ENCODE measurements around the gene C22orf23.
"Not testable (repeated sequence)": the region's sequence is repeated elsewhere in the genome, so short reads cannot be mapped to it uniquely, and the experiment has no call there.

C22orf23 gene

DNA sequence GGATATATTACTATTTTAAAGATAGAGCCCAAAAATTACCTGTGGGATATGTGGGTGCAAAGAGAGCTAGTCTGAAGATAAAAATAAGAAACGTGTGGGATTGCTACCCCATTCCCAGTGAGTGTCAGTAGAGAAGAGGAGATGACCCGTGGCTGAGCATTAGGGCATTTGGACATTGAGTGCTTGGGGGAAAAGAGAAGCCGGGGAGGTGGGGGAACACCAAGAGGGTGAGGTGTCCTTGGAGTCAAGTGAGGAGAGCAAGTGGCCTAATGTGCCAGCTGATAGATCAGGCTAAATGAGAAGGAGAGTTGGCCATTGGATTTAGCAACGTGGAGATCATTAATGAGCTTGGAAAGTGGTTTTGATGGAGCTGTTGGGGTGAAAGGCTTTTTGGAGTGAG is 1.3 kb upstream of the C22orf23 start:
- DNase-seq (ENCODE audit: low spot score) = no peak

DNA sequence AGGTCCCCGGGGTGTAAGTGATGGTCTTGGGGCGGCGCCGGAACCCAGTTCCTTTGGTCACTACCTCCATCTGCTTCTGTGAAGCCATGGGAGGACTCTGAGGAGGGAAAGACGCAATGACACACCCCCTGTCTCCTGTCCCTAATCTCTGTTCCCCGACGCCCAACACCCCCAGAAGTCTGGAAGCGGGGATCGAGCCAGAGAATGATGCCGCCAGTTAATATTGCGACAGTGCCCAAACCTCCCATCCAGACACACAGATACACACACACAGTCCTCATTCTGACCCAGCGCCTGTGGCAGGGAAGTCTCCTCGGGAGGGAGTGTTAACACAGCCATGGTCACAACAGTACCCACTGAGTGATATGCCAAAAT is 352 bp downstream of the C22orf23 start:
- peak; percentile 48 for DNase-seq (ENCODE audit: low spot score)

- DNase-seq (ENCODE audit: low spot score) = not testable (repeated sequence)
These were observed 772 bp downstream of the C22orf23 start for GRCh38 chr22:37952629-37953028.

DNA sequence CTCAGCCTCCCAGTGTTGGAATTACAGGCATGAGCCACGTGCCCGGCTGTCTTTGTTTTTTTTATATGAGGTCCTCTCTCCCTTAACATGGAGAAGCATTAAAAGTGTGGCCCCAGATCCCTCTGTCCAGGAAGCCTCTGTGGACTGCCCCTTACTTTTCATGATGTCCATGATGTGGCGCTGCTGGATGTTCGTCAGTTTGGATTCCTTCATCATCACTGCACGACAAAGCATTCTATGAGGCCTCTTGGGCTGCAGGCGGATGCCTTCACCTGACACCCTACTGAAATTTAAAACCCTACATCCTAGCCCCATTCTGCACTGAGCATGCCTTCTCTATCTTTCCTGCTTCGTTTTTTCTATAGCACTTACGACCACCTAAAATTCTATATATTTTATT is 2.1 kb downstream of the C22orf23 start:
- DNase-seq (ENCODE audit: low spot score) = no peak

- DNase-seq (ENCODE audit: low spot score) = not testable (repeated sequence)
These were observed 6.1 kb downstream of the C22orf23 start for GRCh38 chr22:37947142-37947795.

- not testable (repeated sequence) for DNase-seq (ENCODE audit: low spot score)
These were observed 9.0 kb downstream of the C22orf23 start for GRCh38 chr22:37944423-37944822.

GRCh38 chr22:37943825-37944198 is 9.6 kb downstream of the C22orf23 start:
- DNase-seq (ENCODE audit: low spot score) = no peak

DNA sequence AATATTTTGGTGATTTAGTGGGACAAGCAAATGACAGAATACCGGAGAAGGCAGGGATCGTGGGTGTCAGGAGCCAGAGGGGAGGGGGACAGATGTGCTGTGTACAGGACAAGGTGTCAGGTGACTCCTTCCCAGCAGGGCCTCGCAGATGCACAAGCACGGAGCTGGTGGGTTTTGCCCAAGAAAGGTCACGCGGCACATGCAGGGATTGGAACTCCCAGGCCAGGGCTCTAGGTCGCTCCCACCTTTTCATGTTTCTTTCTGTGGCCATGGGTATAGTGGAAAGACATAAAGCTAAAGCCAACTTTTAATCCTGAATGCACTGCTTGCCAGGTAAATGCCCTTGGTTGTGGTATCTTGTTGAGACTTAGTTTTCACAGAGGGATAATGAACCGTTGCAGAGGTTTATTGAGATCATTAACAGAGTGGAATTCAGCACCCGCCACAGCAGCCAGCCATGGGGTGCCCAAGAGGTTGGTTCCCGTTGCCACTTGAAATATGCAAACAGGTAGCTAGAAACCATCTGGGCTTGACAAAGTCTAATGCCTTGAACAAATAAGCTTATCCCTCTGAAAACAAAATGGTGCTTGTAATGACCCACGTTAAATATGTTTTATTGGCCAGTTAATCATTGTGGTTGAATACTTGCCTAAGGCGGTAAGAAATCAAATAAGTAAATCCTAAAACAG is 10.1 kb downstream of the C22orf23 start:
- no peak for DNase-seq (ENCODE audit: low spot score)

DNA sequence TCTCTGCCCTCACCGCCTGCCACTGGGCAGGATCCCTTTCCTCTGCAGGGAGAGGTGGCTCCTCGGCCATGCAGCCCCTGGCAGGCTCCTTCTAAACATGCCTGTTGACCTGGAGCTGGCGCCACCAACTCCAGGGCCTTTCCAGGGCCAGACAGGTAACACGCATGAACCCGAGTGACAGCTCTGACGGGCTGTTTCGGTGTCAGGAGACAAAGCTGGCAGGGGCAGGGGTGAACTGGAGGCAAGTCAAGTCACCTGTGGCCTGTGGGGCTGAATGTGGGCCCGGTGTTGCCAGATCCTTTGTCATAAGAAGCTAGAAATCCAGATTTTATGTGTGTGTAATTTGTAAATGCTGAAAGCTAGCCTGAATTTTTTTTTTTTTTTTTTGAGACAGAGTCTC is 11.3 kb downstream of the C22orf23 start:
- DNase-seq (ENCODE audit: low spot score) = no peak

GRCh38 chr22:37940698-37941376 is 12.6 kb downstream of the C22orf23 start:
- DNase-seq (ENCODE audit: low spot score) = no peak

DNA sequence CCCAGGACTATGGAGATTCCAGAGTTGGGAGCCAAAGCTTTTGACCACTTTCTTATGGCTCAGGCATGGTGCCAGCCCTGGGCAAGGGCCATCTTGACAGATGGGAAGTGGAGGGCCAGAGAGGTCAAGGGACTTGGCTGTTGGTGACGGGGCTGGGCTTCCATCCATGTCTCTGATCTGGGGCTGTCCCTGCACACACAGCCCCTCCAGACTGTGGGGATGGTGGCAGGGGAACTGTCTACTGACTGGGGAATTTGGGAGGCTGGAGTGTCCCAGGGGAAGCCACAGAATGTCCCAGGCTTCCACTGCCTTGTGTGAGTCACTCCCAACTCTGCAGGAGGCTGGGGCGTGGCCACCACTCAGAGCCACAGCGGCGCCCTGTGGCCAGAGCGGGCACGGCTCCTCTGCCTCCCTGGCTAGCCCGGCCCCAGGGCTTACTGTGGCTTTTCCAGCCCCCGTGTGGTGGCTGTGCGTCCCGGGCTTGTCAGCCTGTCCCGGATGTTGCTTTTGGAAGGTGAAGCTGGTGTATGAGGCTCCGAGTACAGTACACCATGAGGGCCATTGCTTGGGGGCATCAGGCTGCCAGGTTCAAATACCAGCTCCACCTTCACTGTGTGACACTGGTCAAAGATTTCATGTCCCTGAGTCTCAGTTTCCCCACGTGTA is 19.6 kb downstream of the C22orf23 start:
- DNase-seq (ENCODE audit: low spot score) = peak; percentile 98

DNA sequence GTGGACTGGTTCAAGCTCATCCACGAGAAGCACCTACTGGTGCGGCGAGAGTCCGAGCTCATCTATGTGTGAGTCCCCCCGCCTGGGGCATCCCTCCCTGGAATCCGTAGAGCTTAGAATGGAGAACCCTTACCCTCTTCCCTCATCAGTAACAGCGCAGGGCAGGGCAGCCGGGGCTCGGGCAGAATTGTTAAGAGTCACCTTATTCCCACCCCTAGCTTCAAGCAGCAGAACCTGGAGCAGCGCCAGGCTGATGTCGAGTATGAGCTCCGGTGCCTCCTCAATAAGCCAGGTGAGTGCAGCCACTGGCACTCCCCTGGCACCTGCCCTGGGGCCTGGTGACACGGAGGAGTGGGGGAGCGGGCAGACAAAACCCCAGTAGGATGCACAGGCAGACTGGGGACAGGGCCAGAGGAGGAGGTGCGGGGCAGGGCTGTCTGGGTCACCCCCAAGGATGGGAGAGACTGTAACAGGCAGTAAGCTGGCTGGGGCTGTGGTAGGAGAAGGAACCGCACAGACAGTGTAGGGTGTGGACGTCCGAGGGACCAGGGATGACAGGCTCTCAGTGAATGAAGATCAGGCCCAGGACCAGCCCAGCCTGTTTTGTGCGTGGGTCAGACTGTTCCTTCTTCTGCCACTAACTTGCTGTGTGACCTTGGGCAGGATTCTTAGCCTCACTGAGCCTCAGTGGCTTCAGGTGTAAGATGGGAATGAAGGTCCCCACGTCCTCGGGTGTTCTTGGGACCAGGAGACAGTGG is 20.4 kb downstream of the C22orf23 start:
- no peak for DNase-seq (ENCODE audit: low spot score)

GRCh38 chr22:37932401-37932800 is 21.0 kb downstream of the C22orf23 start:
- DNase-seq (ENCODE audit: low spot score) = no peak

DNA sequence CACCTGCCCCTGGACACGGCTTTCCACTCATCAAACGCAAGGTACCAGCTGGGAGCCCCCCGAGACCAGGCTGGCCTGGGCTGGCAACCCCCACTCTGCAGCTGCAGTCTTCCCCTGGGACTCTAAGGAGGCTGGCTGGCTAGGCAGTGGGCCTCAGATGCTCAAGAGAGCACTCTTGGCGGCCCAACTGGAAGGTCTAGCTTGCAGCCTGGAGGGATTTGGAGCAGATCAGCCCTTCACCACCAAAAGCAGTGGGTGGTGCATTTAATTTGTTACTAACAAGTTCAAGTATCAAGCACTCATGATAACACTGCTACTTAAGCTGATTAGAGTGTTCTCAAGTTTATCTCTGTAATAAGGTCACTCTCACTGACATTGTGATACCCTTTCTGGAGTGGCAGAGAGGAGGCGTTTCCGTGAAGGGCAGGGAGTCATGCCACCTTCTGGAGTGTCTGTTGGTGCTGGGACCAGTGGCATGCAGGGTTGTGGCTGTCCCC is 21.5 kb downstream of the C22orf23 start:
- no peak for DNase-seq (ENCODE audit: low spot score)

- DNase-seq (ENCODE audit: low spot score) = no peak
These were observed 22.4 kb downstream of the C22orf23 start for GRCh38 chr22:37930952-37931440.

DNA sequence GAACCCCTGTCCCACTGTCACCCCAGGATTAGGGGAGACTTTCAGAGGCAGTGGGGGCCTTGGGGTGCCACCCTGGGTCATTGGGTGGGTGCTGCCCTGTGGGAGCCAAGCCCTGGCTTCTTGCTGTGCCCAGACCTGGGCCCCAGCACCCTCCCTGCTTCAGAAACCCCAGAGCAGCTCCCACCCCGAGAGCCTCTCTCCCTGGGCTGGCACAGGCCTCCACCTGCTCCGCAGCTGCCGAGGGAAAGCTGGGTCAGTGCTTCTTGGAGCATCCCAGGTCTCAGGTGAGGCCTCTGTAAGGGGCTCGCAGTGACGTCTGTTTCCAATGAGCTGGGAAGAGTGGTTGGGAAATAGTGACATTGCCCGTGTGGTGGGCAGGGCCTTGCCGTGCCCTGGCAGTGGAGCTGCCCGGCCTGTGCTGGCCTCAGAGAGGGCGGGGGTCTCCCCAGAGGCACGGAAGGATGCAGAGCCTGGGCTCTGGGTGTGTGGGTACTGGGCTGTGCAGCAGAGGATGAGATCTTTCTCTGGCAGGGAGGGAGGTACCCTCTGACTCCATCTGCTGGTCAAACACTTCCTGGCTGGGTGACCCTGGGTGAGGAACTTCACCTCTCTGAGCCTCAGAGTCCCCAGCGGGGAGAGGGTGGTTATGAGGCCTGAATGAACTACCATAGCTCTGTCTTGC is 23.0 kb downstream of the C22orf23 start:
- DNase-seq (ENCODE audit: low spot score) = peak; percentile 60

DNA sequence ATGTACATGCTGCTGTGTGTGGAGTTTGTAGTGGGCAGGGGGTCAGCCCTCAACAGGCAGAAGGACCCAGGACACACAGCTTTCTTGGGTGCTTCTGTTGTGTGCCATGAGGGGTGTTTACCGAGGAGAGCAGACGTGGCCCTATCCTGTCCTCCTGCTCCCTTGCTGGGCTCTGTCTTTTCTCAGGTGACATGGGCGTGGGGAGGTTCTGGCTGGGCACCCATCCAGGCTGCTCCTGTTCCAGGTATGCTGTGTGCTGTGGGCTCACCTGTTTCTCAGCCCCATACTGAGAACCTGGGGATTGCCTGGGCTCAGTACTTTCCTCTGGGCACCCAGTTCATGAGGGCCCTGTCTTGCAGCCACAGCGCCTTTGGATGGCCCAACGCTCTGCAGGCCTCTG is 24.0 kb downstream of the C22orf23 start:
- no peak for DNase-seq (ENCODE audit: low spot score)

GRCh38 chr22:37927637-37927936 is 25.8 kb downstream of the C22orf23 start:
- DNase-seq (ENCODE audit: low spot score) = no peak

DNA sequence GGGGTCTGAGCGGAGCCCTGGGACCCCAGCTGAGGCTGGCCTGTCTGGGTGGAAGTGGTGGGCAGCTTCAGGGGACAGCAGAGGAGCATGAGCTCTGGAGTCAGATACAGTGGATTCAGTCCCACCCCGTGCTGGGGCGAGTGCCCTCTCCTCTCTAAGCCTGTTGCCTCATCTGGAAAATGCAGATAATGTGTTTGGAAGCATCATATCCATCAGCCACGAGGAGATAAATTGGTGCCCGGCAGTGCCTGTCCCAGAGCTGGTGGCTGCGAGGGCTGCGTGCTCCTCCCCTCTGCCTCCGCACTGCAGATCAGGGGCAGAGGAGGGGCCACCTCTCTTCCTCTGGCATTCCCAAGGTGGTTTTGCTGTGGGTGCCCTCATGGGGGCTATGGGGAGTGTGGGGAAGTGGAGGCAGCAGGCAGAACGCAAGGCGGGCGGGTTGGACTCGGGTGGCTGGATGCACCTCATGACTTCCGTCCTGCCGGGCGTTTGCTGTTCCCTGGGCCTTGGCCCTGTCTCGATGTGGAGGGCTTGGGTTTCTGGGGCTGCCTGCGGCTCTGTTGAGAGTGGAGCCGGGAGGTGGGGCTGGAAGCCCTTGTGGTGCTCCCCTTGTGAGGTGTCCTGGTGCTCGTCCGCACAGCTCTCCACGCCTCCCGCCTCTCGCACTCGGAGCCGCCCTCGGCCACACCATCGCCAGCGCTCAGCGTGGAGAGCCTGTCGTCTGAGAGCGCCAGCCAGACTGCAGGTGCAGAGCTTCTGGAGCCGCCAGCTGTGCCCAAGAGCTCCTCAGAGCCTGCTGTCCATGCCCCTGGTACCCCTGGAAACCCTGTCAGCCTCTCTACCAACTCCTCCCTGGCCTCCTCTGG is 26.4 kb downstream of the C22orf23 start:
- no peak for DNase-seq (ENCODE audit: low spot score)

DNA sequence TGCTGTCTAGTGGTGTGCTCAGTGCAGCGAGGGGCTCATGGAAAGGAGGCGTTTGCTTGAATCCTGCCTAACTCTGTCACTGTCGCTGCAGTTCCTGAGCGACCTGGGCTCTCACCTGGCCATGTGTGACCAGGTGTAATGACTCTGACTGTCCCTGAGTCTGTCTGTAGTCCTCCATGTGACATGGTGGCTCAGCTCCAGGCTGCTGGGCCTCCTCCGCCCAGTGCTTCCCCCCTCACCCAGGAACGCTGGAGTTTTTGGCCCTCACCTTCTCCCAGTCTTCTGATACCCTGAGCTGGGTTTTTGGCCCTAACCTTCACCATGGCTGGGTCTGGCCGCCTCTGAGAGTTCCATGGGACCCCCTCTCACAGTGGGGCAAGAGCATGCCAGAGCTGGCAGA is 27.0 kb downstream of the C22orf23 start:
- DNase-seq (ENCODE audit: low spot score) = no peak

All from AG08395 (cell line).